NCI-H2171 treated with DMSO at 0.1 percent for 48 hours (cell line): ENCODE results near the gene TOR2A.

ENCODE experiments used
- DNase-seq: peaks from one replicate; lab custom pipeline; 2025; lab: John Stamatoyannopoulos, UW

The TOR2A gene

GRCh38 chr9:127698985-127699670, 36.0 kb downstream of the TOR2A start:
- DNase-seq: peak; percentile 87

DNA sequence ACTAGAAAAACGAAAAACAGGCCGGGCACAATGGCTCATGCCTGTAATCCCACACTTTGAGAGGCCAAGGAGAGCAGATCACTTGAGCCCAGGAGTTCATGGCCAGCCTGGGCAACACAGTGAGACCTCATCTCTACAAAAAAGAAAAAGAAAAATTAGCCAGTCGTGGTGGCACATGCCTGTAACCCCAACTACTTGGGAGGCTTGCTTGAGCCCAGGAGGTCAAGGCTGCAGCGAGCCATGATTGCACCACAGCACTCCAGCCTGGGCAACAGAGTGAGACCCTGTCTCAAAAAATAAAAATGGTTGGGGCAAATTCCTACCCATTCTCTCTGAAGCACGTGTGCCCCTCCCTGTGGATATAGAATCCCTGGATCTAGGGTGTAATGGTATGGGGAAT, 36.7 kb downstream of the TOR2A start:
- no peak for DNase-seq

DNA sequence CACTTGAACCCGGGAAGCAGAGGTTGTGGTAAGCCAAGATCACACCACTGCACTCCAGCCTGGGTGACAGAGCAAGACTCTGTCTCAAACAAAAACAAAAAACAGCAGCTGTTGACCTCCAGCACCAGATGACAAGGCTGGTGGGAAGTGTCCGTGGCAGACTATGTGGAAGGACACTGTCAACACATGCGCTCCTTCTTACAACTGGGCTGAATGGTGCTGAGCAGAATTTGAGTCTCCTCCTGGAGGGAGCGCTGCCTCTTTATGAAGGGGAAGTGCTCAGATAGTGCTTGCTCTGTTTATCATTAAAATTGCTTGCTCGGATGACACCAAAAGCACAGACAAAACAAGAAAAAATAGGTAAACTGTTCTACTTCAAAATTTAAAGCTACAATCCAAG, 37.5 kb downstream of the TOR2A start:
- no peak for DNase-seq

- DNase-seq: no peak
Measured at GRCh38 chr9:127694890-127695720, 40.0 kb downstream of the TOR2A start.

DNA sequence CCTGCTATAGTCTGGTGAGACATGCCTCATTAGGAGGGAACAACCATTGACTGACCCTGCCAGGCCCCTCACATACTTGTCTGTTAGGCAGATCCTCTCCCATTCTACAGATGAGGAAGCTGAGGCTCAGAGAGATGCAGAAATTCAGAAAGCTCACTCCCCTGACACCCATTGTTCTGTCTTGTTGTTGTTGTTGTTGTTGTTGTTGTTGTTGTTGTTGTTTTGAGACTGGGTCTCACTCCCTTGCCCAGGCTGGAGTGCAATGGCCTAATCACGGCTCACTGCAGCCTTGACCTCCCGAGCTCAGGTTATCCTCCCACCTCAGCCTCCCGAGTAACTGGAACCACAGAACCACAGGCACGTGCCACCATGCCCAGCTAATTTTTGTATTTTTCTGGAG, 41.4 kb downstream of the TOR2A start:
- no peak for DNase-seq

DNA sequence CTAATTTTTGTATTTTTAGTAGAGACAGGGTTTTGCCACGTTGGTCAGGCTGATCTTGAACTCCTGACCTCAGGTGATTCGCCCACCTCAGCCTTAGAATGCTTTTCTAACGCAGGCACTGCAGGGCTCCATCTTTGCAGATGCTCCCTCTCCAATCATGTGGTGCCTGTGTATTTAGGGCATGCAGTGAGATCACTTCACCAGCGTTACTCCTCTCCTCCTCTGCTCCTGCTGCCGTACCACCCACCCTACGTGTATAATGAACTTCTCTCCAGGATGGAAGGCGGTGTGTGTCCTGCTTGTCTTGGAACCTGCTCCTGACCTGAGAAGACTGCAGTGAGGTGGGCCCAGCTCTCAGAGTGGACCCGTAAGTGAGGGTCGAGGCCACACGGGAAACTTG, 42.0 kb downstream of the TOR2A start:
- DNase-seq: no peak

DNA sequence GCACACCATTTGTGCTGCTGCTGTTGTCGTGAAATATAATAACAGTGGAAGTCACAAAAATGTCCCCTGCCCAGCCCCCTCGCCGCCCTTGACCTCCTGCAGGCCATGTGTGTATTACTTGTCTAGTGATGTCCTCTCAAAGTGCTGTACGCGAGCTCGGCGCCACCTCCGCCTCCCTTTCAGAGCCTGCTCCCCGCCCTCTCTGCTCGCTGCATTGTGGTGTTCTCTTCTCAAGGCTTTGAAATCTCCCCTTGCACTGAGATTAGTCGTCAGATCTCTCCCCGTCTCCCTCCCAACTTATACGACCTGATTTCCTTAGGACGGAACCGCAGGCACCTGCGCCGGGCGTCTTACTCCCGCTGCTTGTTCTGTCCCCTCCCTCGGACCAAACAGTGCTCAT, 43.0 kb downstream of the TOR2A start:
- DNase-seq: no peak

DNA sequence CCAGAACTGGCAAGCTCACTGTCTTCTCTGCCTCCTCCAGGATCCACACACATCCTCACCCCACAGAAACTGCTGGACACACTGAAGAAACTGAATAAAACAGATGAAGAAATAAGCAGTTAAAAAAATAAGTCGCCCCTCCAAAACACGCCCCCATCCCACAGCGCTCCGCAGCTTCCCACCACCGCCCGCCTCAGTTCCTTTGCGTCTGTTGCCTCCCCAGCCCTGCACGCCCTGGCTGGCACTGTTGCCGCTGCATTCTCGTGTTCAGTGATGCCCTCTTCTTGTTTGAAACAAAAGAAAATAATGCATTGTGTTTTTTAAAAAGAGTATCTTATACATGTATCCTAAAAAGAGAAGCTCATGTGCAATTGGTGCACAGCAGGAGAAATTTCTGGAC, 44.4 kb downstream of the TOR2A start:
- no peak for DNase-seq

DNA sequence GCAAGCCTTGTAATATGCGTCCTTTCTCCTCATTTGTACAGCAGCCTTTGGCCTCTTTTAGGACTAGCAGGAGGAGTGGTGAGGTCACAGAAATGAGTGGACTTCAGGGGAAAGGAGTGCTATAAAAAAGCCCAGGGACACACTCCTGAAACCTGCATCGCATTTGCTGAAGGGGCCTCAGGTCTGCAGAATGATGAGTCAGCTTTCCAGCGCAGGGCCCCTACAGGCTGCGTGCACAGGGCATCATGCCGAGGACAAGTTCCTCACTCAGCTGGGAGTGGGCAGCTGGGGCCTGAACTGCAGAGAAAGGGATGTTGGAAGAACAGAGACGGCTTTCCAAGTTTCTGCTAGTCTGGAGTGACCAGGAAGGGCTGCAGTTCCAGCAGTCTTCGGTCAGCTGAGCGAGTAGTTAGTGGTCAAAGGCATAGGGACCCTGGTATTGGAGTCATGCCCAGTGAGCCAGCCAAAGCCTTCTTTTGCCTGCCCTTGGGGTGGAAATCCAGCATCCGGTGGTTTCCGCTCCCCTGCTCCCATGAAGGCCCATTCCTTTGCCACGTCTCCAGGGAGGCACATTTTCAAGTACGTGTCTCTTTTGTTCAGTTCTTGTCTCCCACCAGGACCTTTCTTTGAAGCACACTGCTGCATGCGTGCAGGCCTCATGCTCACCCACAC, 45.6 kb downstream of the TOR2A start:
- DNase-seq: no peak

DNA sequence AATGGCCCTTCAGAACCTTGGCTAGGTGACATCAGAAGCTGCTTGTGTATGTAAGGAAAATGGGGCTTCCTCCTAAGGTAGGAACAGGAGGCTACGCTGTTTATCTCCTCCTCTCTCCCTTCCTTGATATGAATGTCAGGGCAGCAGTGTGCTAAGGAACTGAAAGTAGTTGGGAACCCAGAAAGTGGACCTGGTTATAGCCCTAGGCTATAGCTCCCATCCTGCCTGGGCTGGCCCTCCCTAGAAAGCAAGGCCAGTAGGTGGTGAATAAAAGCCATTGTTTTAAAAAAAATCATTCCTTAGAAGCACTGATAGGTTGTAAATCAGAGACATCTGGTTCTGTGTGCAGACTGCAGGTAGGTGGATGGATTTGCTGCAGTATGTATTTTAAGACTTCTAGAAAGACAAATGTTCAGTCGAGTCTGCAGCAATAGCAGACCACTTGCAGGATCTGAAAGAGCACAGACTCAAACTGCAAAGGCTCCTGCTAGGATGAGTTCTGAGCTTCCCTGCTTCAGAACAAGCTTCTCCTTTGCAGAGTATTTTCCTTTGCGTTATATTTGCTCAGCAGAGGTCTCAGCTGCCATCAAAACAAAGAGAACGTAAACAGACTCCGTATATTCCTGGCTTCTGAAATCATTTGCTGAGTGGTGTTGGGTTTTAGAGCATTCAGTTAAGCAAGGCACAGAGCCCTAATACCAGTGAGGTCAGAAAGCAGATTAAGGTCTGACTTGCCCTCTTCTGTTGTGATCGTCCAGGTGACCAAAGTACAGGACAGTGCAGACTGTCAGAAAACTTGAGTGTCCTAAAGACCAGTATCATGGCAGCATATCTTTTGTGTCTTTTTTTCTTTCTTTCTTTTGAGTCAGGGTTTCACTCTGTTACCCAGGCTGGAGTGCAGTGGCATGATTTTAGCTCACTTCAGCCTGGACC, 48.4 kb downstream of the TOR2A start:
- no peak for DNase-seq

GRCh38 chr9:127684576-127684975, 50.5 kb downstream of the TOR2A start:
- DNase-seq: no peak

- no peak for DNase-seq
Measured at GRCh38 chr9:127683723-127684122, 51.4 kb downstream of the TOR2A start.

DNA sequence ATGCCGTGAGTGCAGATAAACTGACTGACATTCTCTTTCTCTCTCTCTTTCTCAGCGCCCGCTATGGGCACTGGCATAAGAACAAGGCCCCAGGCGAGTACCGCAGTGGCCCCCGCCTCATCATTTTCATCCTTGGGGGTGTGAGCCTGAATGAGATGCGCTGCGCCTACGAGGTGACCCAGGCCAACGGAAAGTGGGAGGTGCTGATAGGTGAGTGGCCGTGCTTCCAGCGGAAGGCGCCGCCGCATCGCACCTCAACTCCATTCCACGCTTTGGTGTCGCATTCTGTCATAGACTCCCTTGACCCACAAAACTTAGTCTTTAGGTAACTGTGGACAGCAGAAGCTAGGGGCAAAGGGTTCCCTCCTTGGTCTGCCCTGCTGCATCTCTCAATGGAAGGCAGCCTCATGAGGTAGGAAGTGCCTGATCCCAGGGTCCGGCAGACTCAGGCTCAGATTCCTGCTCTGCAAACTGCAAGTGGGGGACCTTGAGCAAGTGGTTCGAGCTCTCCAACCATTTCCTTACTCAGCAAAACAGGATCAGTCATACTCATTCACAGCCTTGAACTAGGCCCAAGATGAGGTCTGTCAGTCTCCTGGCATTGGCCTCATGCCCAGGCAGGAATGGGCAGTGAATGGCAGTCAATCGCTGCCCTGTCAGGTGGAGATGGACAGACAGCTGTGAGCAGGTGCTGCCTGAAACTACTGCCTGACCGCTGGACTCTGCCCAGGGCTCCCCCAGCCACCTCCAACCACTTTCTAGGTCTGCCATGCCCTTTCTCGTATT, 52.5 kb downstream of the TOR2A start:
- DNase-seq: no peak
